KOPT-K1 (cell line): ENCODE data around the gene PCSK7.

ENCODE experiments used
- H3K27ac ChIP-seq: fragments of 200-600 bp; sonication (generic); 2 replicates; pipeline ENCODE4 v1.5.1; 2016; ENCODE audit warnings: antibody characterized with exemption, mild to moderate bottlenecking, low read depth, low read length; ENCODE audit not compliant: poor library complexity, severe bottlenecking
- H3K36me3 ChIP-seq: fragments of 200-600 bp; sonication (generic); 2 replicates; pipeline ENCODE4 v1.5.1; 2017; ENCODE audit warnings: antibody characterized with exemption, mild to moderate bottlenecking, low read length, moderate library complexity; ENCODE audit not compliant: insufficient read depth
- H3K9me3 ChIP-seq: fragments of 200-600 bp; sonication (generic); 2 replicates; pipeline ENCODE4 v1.5.1; 2017; ENCODE audit warnings: antibody characterized with exemption, low read length, mild to moderate bottlenecking; ENCODE audit not compliant: insufficient read depth, poor library complexity, severe bottlenecking

The PCSK7 gene

DNA sequence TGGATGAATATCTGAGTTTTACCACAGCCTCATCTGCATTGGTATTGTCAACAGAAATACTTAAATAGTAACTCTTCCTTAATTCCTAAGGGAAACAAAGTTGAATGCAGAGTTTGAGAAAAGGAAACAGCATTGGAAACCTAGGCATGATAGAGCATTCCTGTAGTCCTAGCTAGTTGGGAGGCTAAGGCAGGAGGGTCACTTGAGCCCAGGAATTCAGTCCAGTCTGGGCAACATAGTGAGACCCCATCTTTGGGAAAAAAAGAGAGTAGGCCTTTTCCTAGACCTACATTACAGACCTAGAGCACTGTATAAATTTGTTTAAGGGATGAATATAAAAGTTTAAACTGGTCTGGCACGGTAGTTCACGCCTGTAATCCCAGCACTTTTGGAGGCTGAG is 74.4 kb downstream of the PCSK7 start:
- H3K9me3 ChIP-seq = no peaks in the 10 kb centered on the region
- peaks cover 96% of the 10 kb centered on the region for H3K36me3 ChIP-seq
- H3K27ac ChIP-seq = no peak overlapping the region

DNA sequence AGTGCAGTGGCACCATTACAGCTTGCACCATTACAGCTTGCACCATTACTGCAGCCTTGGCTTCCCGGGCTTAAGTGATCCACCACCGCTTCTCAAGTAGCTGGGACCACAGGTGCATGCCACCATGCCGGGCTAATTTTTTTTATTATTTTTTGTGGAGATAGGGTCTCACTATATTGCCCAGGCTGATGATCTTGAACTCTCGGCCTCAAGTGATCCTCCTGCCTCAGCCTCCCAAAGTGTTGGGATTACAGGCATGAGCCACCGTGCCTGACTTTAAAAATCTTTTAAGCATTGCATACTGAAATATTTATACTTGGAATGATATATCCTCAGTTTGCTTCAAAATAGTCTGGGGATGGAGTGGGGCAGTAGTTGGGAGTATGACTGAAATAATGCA is 77.4 kb downstream of the PCSK7 start:
- Histone ChIP-seq H3K27ac (no peak overlapping the region), H3K36me3 (peaks cover 90% of the 10 kb centered on the region), H3K9me3 (no peaks in the 10 kb centered on the region)
